Hindlimb muscle (tissue), 1 donor: ENCODE data around the gene FTSJ3. TPM values are rescaled to one million over a fixed set of nuclear protein-coding genes. Genes with fewer than 3 reads are reported as not detected.
"Not testable (repeated sequence)": the region's sequence is repeated elsewhere in the genome, so short reads cannot be mapped to it uniquely, and the experiment has no call there.

Experiments
- DNase-seq: peaks from one replicate; pipeline ENCODE4 v3.0.0-alpha.2; 2013
- polyA plus RNA-seq: library from polyadenylated mRNA; unstranded; fragments of 120-200 nt; gene quantifications from one replicate; pipeline ENCODE4 v1.2.1, GENCODE V29; 2013; ENCODE audit not compliant: insufficient read length

Gene FTSJ3
- polyA plus RNA-seq, 1 donor = 35.5 TPM

- no peak for DNase-seq
These were observed 348 bp upstream of the FTSJ3 start for GRCh38 chr17:63827801-63828221.

- DNase-seq = no peak
These were observed 928 bp downstream of the FTSJ3 start for GRCh38 chr17:63826468-63827001.

- DNase-seq = no peak
These were observed 3.1 kb downstream of the FTSJ3 start for GRCh38 chr17:63824362-63824761.

- DNase-seq = no peak
These were observed 3.7 kb downstream of the FTSJ3 start for GRCh38 chr17:63823659-63824331.

GRCh38 chr17:63822537-63822936, 4.9 kb downstream of the FTSJ3 start:
- DNase-seq = no peak

- no peak for DNase-seq
These were observed 5.7 kb downstream of the FTSJ3 start for GRCh38 chr17:63821804-63822203.

GRCh38 chr17:63820963-63821561, 6.4 kb downstream of the FTSJ3 start:
- no peak for DNase-seq

GRCh38 chr17:63819585-63820537, 7.6 kb downstream of the FTSJ3 start:
- no peak for DNase-seq

GRCh38 chr17:63819131-63819530, 8.3 kb downstream of the FTSJ3 start:
- no peak for DNase-seq

- no peak for DNase-seq
These were observed 9.6 kb downstream of the FTSJ3 start for GRCh38 chr17:63817736-63818385.

GRCh38 chr17:63816669-63817068, 10.8 kb downstream of the FTSJ3 start:
- DNase-seq = no peak

GRCh38 chr17:63816123-63816522, 11.3 kb downstream of the FTSJ3 start:
- no peak for DNase-seq

GRCh38 chr17:63809970-63810369, 17.5 kb downstream of the FTSJ3 start:
- DNase-seq = no peak

GRCh38 chr17:63805591-63805990, 21.9 kb downstream of the FTSJ3 start:
- no peak for DNase-seq

GRCh38 chr17:63804328-63804727, 23.1 kb downstream of the FTSJ3 start:
- no peak for DNase-seq

GRCh38 chr17:63800783-63801182, 26.7 kb downstream of the FTSJ3 start:
- no peak for DNase-seq

GRCh38 chr17:63798572-63799106, 28.8 kb downstream of the FTSJ3 start:
- no peak for DNase-seq

GRCh38 chr17:63796375-63796774, 31.1 kb downstream of the FTSJ3 start:
- DNase-seq = not testable (repeated sequence)

GRCh38 chr17:63792055-63792729, 35.3 kb downstream of the FTSJ3 start:
- no peak for DNase-seq

GRCh38 chr17:63790057-63790456, 37.4 kb downstream of the FTSJ3 start:
- DNase-seq = no peak

GRCh38 chr17:63786971-63787711, 40.3 kb downstream of the FTSJ3 start:
- DNase-seq = no peak
